Natural killer cell (primary cell): Measurements from ENCODE around the gene TRIP13. TPM values are rescaled to one million over a fixed set of nuclear protein-coding genes. Genes with fewer than 3 reads are reported as not detected.

Source experiments
- ATAC-seq, 3 donors: fragments of 150-1000 bp in 2 of 3; fragments of 200-7000 bp in 1 of 3; cut with Tn5 transposase; 1 replicate in 1 of 3; 2 replicates in 2 of 3; pipeline ENCODE4 v1.10.0; 2021; ENCODE audit warnings: mild to moderate bottlenecking in 2 of 3, moderate library complexity in 2 of 3
- DNase-seq, 2 donors: peaks; one replicate each; pipeline versions ENCODE4 v3.0.0 to v3.0.0-alpha.2; 2013 to 2021; ENCODE audit warnings: mixed read lengths in 1 of 2
- H3K27ac ChIP-seq: one replicate; pipeline ENCODE4 v1.5.1; 2013; ENCODE audit warnings: mild to moderate bottlenecking, low read length
- H3K27me3 ChIP-seq: one replicate; pipeline ENCODE4 v1.6.1; 2013; ENCODE audit warnings: low read length; ENCODE audit not compliant: control insufficient read depth, insufficient read depth
- H3K36me3 ChIP-seq: one replicate; pipeline ENCODE4 v1.6.1; 2013; ENCODE audit warnings: low read length; ENCODE audit not compliant: control insufficient read depth, insufficient read depth
- H3K4me1 ChIP-seq: one replicate; pipeline ENCODE4 v1.6.1; 2013; ENCODE audit warnings: low read length; ENCODE audit not compliant: control insufficient read depth, insufficient read depth
- H3K4me3 ChIP-seq: one replicate; pipeline ENCODE4 v1.5.1; 2013; ENCODE audit warnings: low read length
- H3K9me3 ChIP-seq: one replicate; pipeline ENCODE4 v1.6.1; 2013; ENCODE audit warnings: low read length; ENCODE audit not compliant: control insufficient read depth, insufficient read depth
- H3K27ac Mint-ChIP-seq, 2 donors: one replicate each; pipeline ENCODE4 v1.8.0; 2022; ENCODE audit warnings: mild to moderate bottlenecking in 2 of 2, mixed read lengths in 2 of 2, moderate library complexity in 1 of 2
- H3K27me3 Mint-ChIP-seq, 2 donors: one replicate each; pipeline ENCODE4 v1.8.0; 2022; ENCODE audit warnings: low read depth in 2 of 2, mixed read lengths in 2 of 2
- H3K36me3 Mint-ChIP-seq: one replicate; pipeline ENCODE4 v1.8.0; 2022; ENCODE audit warnings: mixed read lengths
- H3K4me1 Mint-ChIP-seq, 2 donors: one replicate each; pipeline ENCODE4 v1.8.0; 2022; ENCODE audit warnings: mixed read lengths in 2 of 2
- H3K4me3 Mint-ChIP-seq: one replicate; pipeline ENCODE4 v1.8.0; 2022; ENCODE audit warnings: mild to moderate bottlenecking, moderate library complexity, mixed read lengths
- H3K9me3 Mint-ChIP-seq, 2 donors: one replicate each; pipeline ENCODE4 v1.8.0; 2022; ENCODE audit warnings: mixed read lengths in 2 of 2
- CTCF ChIP-seq: fragments of 200-600 bp; IDR thresholded peaks from one replicate; pipeline ENCODE4 v1.8.0; 2022; ENCODE audit warnings: antibody characterized with exemption
- WGBS: methylation state at CpG from one replicate; pipeline ENCODE4 v1.1.7; 2013; ENCODE audit warnings: missing lambda C conversion rate; ENCODE audit not compliant: insufficient coverage; 5-methylcytosine and 5-hydroxymethylcytosine counted together
- intact Hi-C: fragments of 100-400 bp; cut with micrococcal nuclease; formaldehyde crosslinking; loops from one replicate; pipeline ENCODE4 v1.14.2; 2022
- total RNA-seq, 4 donors: library from RNA; stranded (reverse); fragments of 120-200 nt in 1 of 4; gene quantifications; one replicate each; pipeline versions ENCODE4 v1.2.3 to v1.2.4, GENCODE V29; 2013 to 2022

Gene TRIP13
- total RNA-seq, 3 donors from 2014 or later (not counting 1 experiment from before 2014, with no cell fraction given) = 0.45 to 0.57 (median 0.56) TPM

GRCh38 chr5:893137-893506 is 438 bp downstream of the TRIP13 start:
- H3K27me3 Mint-ChIP-seq = no peaks in the 10 kb centered on the region
- Histone ChIP-seq H3K27ac (no peak overlapping the region), H3K4me1 (peaks cover 23% of the 10 kb centered on the region), H3K27me3 (no peaks in the 10 kb centered on the region), H3K4me3 (peak overlapping the region; percentile 38), H3K36me3 (peaks cover 17% of the 10 kb centered on the region), H3K9me3 (no peaks in the 10 kb centered on the region)
- ATAC-seq (no peak), DNase-seq (no peak)
- no peak for TF ChIP-seq CTCF
- intact Hi-C loops = no loop called here
- H3K9me3 Mint-ChIP-seq = no peaks in the 10 kb centered on the region
- H3K27ac Mint-ChIP-seq = no peak overlapping the region
- peak overlapping the region; percentile 50 for H3K4me3 Mint-ChIP-seq
- 3% methylated on average over 31 of the region's 31 CpGs for WGBS
- H3K36me3 Mint-ChIP-seq = peaks cover 11% of the 10 kb centered on the region
- peaks cover 8 to 11% of the 10 kb centered on the region in 2 donors for H3K4me1 Mint-ChIP-seq

- Mint-ChIP-seq H3K27ac (no peak overlapping the region), H3K4me3 (no peak overlapping the region), H3K36me3 (peaks cover 5% of the 10 kb centered on the region), H3K4me1 (peaks cover 8 to 11% of the 10 kb centered on the region in 2 donors), H3K9me3 (no peaks in the 10 kb centered on the region), H3K27me3 (no peaks in the 10 kb centered on the region)
- Histone ChIP-seq H3K27me3 (no peaks in the 10 kb centered on the region), H3K4me3 (no peak overlapping the region), H3K27ac (no peak overlapping the region), H3K9me3 (no peaks in the 10 kb centered on the region), H3K36me3 (peaks cover 11% of the 10 kb centered on the region), H3K4me1 (peaks cover 23% of the 10 kb centered on the region)
- DNase-seq (no peak), ATAC-seq (no peak)
- no peak for TF ChIP-seq CTCF
- 92% methylated on average over 9 of the region's 9 CpGs for WGBS
- intact Hi-C loops = no loop called here
Observed at GRCh38 chr5:893711-894110, 1.0 kb downstream of the TRIP13 start.

- no peak for TF ChIP-seq CTCF
- WGBS = 97% methylated on average over 3 of the region's 4 CpGs
- intact Hi-C loops = no loop called here
- no peak overlapping the region for H3K4me3 Mint-ChIP-seq
- DNase-seq (no peak), ATAC-seq (no peak)
- no peaks in the 10 kb centered on the region for H3K27me3 Mint-ChIP-seq
- no peaks in the 10 kb centered on the region for H3K9me3 Mint-ChIP-seq
- H3K4me1 Mint-ChIP-seq = no peaks in the 10 kb centered on the region
- H3K36me3 ChIP-seq = no peaks in the 10 kb centered on the region
- H3K36me3 Mint-ChIP-seq = no peaks in the 10 kb centered on the region
- no peaks in the 10 kb centered on the region for H3K4me1 ChIP-seq
- no peak overlapping the region for H3K27ac Mint-ChIP-seq
- no peak overlapping the region for H3K27ac ChIP-seq
- H3K9me3 ChIP-seq = no peaks in the 10 kb centered on the region
- no peak overlapping the region for H3K4me3 ChIP-seq
- no peaks in the 10 kb centered on the region for H3K27me3 ChIP-seq
Observed at GRCh38 chr5:900781-901180, 8.1 kb downstream of the TRIP13 start.

GRCh38 chr5:902129-902916 is 9.6 kb downstream of the TRIP13 start:
- no peaks in the 10 kb centered on the region for H3K27me3 Mint-ChIP-seq
- Histone ChIP-seq H3K4me1 (no peaks in the 10 kb centered on the region), H3K4me3 (no peak overlapping the region), H3K36me3 (no peaks in the 10 kb centered on the region), H3K9me3 (no peaks in the 10 kb centered on the region), H3K27me3 (no peaks in the 10 kb centered on the region), H3K27ac (no peak overlapping the region)
- no peak for DNase-seq
- H3K4me1 Mint-ChIP-seq = no peaks in the 10 kb centered on the region
- no peaks in the 10 kb centered on the region for H3K36me3 Mint-ChIP-seq
- H3K9me3 Mint-ChIP-seq = no peaks in the 10 kb centered on the region
- intact Hi-C loops = loop anchor here (2.0 kb wide), 1 partner anchor 230 kb away; no protein-coding TSS in a partner anchor
- 98% methylated on average over 15 of the region's 16 CpGs for WGBS
- no peak overlapping the region for H3K27ac Mint-ChIP-seq
- H3K4me3 Mint-ChIP-seq = no peak overlapping the region
- no peak for TF ChIP-seq CTCF
- no peak for ATAC-seq
